Motor neuron (in vitro differentiated cells): ENCODE results near the gene KSR2. TPM values are rescaled to one million over a fixed set of nuclear protein-coding genes. Genes with fewer than 3 reads are reported as not detected.
A peak's percentile ranks its signal among the peaks of the same experiment; 100 is the strongest.
"Not testable (repeated sequence)": the region's sequence is repeated elsewhere in the genome, so short reads cannot be mapped to it uniquely, and the experiment has no call there.

Source experiments
- ATAC-seq, 8 experiments: fragments of 200-7000 bp; cut with Tn5 transposase; replicated peaks in 6 of 8; 2 replicates each; pipeline ENCODE4 v1.8.0; 2021; ENCODE audit warnings: mild to moderate bottlenecking in 8 of 8, moderate library complexity in 8 of 8
- H3K27ac ChIP-seq, 2 donors: fragments of 250-450 bp; sonication (Bioruptor Pico); 2 replicates each; pipeline ENCODE4 v1.9.0; 2021; ENCODE audit warnings: antibody characterized with exemption in 2 of 2, mild to moderate bottlenecking in 2 of 2, moderate library complexity in 1 of 2
- H3K4me1 ChIP-seq, 2 donors: fragments of 250-450 bp; sonication (Bioruptor Pico); replicated peaks in 1 of 2; 2 replicates each; pipeline ENCODE4 v1.6.1; 2021; ENCODE audit warnings: antibody characterized with exemption in 2 of 2, mild to moderate bottlenecking in 2 of 2, moderate library complexity in 1 of 2
- H3K4me3 ChIP-seq, 5 donors: fragments of 250-450 bp; sonication (Bioruptor Pico); 2 replicates each; pipeline ENCODE4 v1.9.0; 2021; ENCODE audit warnings: antibody characterized with exemption in 5 of 5, mild to moderate bottlenecking in 5 of 5, moderate library complexity in 4 of 5
- WGBS, 10 experiments: fragments of 450-650 bp; shearing (Covaris generic); methylation state at CpG; one replicate each; pipeline ENCODE4 v1.0.0; 2022; 5-methylcytosine and 5-hydroxymethylcytosine counted together
- in situ Hi-C, 9 experiments: fragments of 400-800 bp; cut with MboI; loops; one replicate each; pipeline ENCODE4 v1.15.0; 2021; ENCODE audit warnings: low sequenced_read_pairs in 9 of 9, low pct_unique_long_range_greater_than_20kb in 2 of 9; ENCODE audit not compliant: unreplicated experiment in 9 of 9
- total RNA-seq, 8 experiments: library from RNA; unstranded; fragments of 300-600 nt; gene quantifications; 2 replicates each; pipeline versions ENCODE4 v1.2.3 to v1.2.4, GENCODE V29; 2022

Gene KSR2
- total RNA-seq, 8 experiments from 2014 or later = 0.09 to 2.3 (median 1.0) TPM

DNA sequence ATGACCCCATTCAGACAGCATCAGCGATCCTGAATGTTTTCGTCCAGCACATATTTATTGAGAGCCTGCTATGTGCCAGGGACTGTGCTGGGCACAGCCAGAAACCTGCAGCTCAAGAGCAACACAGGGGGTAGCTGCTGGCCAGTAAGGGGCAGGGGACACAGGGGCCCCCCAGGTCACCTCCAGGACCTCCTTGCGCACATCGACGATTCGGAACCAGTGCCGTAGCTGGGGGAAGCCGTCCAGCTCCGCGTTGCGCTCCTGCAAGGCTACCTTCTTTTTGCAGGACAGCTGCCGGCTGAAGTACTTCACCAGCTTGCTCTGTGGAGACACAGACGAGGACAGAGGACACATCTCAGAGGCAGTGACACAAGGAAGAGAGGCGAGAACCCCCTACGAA is 108.7 kb downstream of the KSR2 start:
- no peak for ATAC-seq
- H3K4me1 ChIP-seq = no peaks in the 10 kb centered on the region
- in situ Hi-C loops = loop anchor here in 4 of 9 experiments (25.0 kb wide), 3 partner anchors 177 to 648 kb away; partner anchors contain the start of gene TAOK3 (in 2 of the 4)
- no peak overlapping the region for H3K27ac ChIP-seq
- 72 to 100% (median 100%) methylated on average over 1 to 4 of the region's 15 CpGs; no CpG with 5 or more reads in 5 of the 10 experiments for WGBS, 10 experiments
- H3K4me3 ChIP-seq = no peak overlapping the region

- Histone ChIP-seq H3K4me3 (no peak overlapping the region), H3K27ac (no peak overlapping the region), H3K4me1 (no peaks in the 10 kb centered on the region)
- 0 to 100% (median 67%) methylated on average over 1 to 10 of the region's 13 CpGs; no CpG with 5 or more reads in 3 of the 10 experiments for WGBS, 10 experiments
- in situ Hi-C loops = loop anchor here in 4 of 9 experiments (10.0 to 25.0 kb wide), 4 partner anchors 179 to 646 kb away; partner anchors contain the start of gene TAOK3 (in 2 of the 4)
- ATAC-seq = peak in 3 of 8 experiments; percentile 53 to 78 (median 62)
These were observed 110.9 kb downstream of the KSR2 start for GRCh38 chr12:117857632-117858612.

DNA sequence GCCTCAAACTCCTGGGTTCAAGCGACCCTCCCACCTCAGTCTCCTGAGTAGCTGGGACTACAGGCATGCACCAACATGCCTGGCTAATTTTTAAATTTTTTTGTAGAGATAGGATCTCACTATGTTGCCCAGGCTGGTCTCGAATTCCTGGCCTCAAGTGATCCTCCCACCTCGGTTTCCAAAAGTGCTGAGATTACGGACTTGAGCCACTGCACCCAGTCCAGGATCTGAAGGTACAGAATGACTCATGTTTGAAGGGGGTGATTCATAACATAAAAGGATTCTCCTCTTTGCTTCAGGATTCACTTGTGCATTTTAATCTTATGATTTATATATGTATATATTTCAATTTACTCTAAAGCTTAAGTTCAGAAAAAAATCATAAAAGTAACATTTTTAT is 111.7 kb downstream of the KSR2 start:
- not testable (repeated sequence) for H3K4me1 ChIP-seq, ATAC-seq, H3K27ac ChIP-seq, H3K4me3 ChIP-seq
- in situ Hi-C loops = loop anchor here in 4 of 9 experiments (10.0 to 25.0 kb wide), 4 partner anchors 180 to 645 kb away; partner anchors contain the start of gene TAOK3 (in 2 of the 4)
- 20 to 100% (median 60%) methylated on average over 1 to 4 of the region's 4 CpGs; no CpG with 5 or more reads in 4 of the 10 experiments for WGBS, 10 experiments

GRCh38 chr12:117855165-117855564 is 113.6 kb downstream of the KSR2 start:
- no peak overlapping the region for H3K27ac ChIP-seq
- 46 to 100% (median 82%) methylated on average over 1 to 5 of the region's 19 CpGs; no CpG with 5 or more reads in 1 of the 10 experiments for WGBS, 10 experiments
- no peak for ATAC-seq
- in situ Hi-C loops = loop anchor here in 4 of 9 experiments (10.0 to 25.0 kb wide), 4 partner anchors 182 to 643 kb away; partner anchors contain the start of gene TAOK3 (in 2 of the 4)
- no peaks in the 10 kb centered on the region for H3K4me1 ChIP-seq
- no peak overlapping the region for H3K4me3 ChIP-seq

- in situ Hi-C loops = loop anchor here in 4 of 9 experiments (10.0 to 25.0 kb wide), 4 partner anchors 183 to 642 kb away; partner anchors contain the start of gene TAOK3 (in 2 of the 4)
- ATAC-seq = peak; percentile 48 to 87 (median 68)
- no peak overlapping the region for H3K4me3 ChIP-seq
- no peaks in the 10 kb centered on the region for H3K4me1 ChIP-seq
- WGBS, 10 experiments = 0 to 100% (median 53%) methylated on average over 1 to 5 of the region's 6 CpGs; no CpG with 5 or more reads in 2 of the 10 experiments
- H3K27ac ChIP-seq = no peak overlapping the region
These were observed 114.3 kb downstream of the KSR2 start for GRCh38 chr12:117854339-117855012.

DNA sequence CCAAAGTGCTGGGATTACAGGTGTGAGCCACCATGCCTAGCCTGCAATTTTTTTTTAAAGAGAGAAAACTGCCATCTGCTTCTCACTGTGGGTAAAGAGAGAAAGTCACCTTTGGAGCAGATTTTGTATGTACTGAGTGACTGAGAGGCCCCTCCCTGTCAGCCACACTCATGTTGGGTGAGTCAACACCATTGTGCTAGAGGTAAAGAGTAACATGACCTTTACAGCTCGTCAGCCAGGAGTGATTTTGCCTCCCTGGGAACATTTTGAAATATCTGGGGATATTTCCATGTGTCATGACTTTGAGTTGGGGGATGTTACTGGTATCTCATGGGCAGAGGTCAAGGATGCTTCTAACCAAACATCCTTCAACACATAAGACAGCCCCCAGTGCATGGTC is 115.2 kb downstream of the KSR2 start:
- Histone ChIP-seq H3K4me3 (no peak overlapping the region), H3K4me1 (no peaks in the 10 kb centered on the region), H3K27ac (no peak overlapping the region)
- no peak for ATAC-seq
- in situ Hi-C loops = loop anchor here in 4 of 9 experiments (10.0 to 25.0 kb wide), 4 partner anchors 184 to 641 kb away; partner anchors contain the start of gene TAOK3 (in 2 of the 4)
- WGBS, 10 experiments = 0 to 60% (median 20%) methylated on average over 1 of the region's 1 CpG; no CpG with 5 or more reads in 6 of the 10 experiments

GRCh38 chr12:117850048-117850447 is 118.7 kb downstream of the KSR2 start:
- no peak overlapping the region for H3K27ac ChIP-seq
- ATAC-seq = peak in 4 of 8 experiments; percentile 34 to 77 (median 73)
- in situ Hi-C loops = loop anchor here in 4 of 9 experiments (10.0 to 25.0 kb wide), 4 partner anchors 187 to 638 kb away; partner anchors contain the start of gene TAOK3 (in 2 of the 4)
- H3K4me1 ChIP-seq = no peaks in the 10 kb centered on the region
- H3K4me3 ChIP-seq = no peak overlapping the region
- WGBS, 10 experiments = 0 to 60% (median 8%) methylated on average over 1 to 2 of the region's 2 CpGs; no CpG with 5 or more reads in 2 of the 10 experiments

DNA sequence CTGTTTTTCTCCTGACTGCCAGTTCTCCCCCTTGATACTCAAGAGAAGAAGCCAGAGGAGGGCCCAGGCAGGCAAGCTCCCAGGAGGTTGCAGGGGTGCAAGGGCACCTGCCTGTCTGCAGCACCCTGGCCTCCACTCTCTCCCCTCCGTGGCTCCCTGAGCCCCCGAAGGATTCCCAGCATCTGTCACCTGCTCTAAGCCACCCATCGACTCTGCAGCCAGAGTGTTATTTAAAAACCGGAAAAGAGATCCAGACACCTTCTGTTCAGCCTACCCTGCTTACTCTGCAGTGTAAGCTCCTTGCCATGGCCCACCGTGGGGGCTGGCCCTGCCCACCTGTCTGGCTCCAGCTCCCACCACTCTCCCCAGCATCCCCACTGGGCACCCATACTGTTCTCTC is 121.4 kb downstream of the KSR2 start:
- no peak overlapping the region for H3K27ac ChIP-seq
- WGBS, 10 experiments = 0 to 80% (median 58%) methylated on average over 1 to 3 of the region's 5 CpGs; no CpG with 5 or more reads in 6 of the 10 experiments
- in situ Hi-C loops = loop anchor here in 7 of 9 experiments (25.0 kb wide), 4 partner anchors 485 to 635 kb away; partner anchors contain the start of gene NOS1 (in 3 of the 7)
- ATAC-seq = no peak
- H3K4me3 ChIP-seq = no peak overlapping the region
- no peaks in the 10 kb centered on the region for H3K4me1 ChIP-seq

GRCh38 chr12:117845271-117845904 is 123.4 kb downstream of the KSR2 start:
- 0 to 94% (median 64%) methylated on average over 1 to 7 of the region's 7 CpGs for WGBS, 10 experiments
- in situ Hi-C loops = loop anchor here in 7 of 9 experiments (25.0 kb wide), 4 partner anchors 483 to 633 kb away; partner anchors contain the start of gene NOS1 (in 3 of the 7)
- ATAC-seq = no peak

GRCh38 chr12:117844114-117844830 is 124.5 kb downstream of the KSR2 start:
- WGBS, 10 experiments = 33 to 100% (median 64%) methylated on average over 1 of the region's 1 CpG; no CpG with 5 or more reads in 6 of the 10 experiments
- no peak overlapping the region for H3K27ac ChIP-seq
- ATAC-seq = no peak
- no peak overlapping the region for H3K4me3 ChIP-seq
- in situ Hi-C loops = loop anchor here in 7 of 9 experiments (25.0 kb wide), 4 partner anchors 482 to 632 kb away; partner anchors contain the start of gene NOS1 (in 3 of the 7)
- no peaks in the 10 kb centered on the region for H3K4me1 ChIP-seq

More at GRCh38 chr12:117845271-117845904, 123.4 kb downstream of the KSR2 start:
- no peak overlapping the region for H3K27ac ChIP-seq
- H3K4me3 ChIP-seq = no peak overlapping the region
- no peaks in the 10 kb centered on the region for H3K4me1 ChIP-seq

DNA sequence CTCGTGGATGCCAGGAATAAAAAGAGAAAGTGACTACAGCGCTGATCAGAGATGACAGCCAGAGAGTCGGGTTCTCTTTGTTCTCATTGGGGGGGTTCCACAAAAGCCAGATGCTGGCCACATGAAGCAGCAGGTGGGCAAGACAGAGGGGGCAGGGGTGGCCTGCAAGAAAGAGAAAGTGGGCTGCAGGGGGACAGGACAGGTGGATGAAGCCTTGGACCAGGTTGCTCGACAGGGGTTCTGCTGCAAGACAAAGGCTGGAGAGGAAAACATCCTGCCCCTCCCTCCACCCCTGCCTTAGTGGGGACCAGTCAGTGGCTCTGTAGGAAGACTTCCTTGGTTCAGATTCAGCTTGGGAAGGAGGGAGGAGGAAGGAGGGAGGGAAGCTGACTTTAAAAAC is 126.2 kb downstream of the KSR2 start:
- in situ Hi-C loops = loop anchor here in 7 of 9 experiments (25.0 kb wide), 4 partner anchors 480 to 630 kb away; partner anchors contain the start of gene NOS1 (in 3 of the 7)
- Histone ChIP-seq H3K4me1 (no peaks in the 10 kb centered on the region), H3K4me3 (no peak overlapping the region), H3K27ac (no peak overlapping the region)
- ATAC-seq = no peak
- 0 to 60% (median 38%) methylated on average over 1 to 3 of the region's 4 CpGs; no CpG with 5 or more reads in 5 of the 10 experiments for WGBS, 10 experiments
